Measurements from ENCODE around the gene UBN1.

- TF ChIP-seq, protein P1, sequence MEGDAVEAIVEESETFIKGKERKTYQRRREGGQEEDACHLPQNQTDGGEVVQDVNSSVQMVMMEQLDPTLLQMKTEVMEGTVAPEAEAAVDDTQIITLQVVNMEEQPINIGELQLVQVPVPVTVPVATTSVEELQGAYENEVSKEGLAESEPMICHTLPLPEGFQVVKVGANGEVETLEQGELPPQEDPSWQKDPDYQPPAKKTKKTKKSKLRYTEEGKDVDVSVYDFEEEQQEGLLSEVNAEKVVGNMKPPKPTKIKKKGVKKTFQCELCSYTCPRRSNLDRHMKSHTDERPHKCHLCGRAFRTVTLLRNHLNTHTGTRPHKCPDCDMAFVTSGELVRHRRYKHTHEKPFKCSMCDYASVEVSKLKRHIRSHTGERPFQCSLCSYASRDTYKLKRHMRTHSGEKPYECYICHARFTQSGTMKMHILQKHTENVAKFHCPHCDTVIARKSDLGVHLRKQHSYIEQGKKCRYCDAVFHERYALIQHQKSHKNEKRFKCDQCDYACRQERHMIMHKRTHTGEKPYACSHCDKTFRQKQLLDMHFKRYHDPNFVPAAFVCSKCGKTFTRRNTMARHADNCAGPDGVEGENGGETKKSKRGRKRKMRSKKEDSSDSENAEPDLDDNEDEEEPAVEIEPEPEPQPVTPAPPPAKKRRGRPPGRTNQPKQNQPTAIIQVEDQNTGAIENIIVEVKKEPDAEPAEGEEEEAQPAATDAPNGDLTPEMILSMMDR (IDR thresholded peaks at IDR 0.05) = no peak
- no peak for TF ChIP-seq POLR2A (IDR thresholded peaks at IDR 0.05)
Observed at GRCh38 chr16:4799171-4799855, 48.0 kb upstream of the UBN1 start.

Data from esophagus squamous epithelium (tissue), 4 donors.